ENCODE results near the gene OVAAL.

Gene OVAAL

DNA sequence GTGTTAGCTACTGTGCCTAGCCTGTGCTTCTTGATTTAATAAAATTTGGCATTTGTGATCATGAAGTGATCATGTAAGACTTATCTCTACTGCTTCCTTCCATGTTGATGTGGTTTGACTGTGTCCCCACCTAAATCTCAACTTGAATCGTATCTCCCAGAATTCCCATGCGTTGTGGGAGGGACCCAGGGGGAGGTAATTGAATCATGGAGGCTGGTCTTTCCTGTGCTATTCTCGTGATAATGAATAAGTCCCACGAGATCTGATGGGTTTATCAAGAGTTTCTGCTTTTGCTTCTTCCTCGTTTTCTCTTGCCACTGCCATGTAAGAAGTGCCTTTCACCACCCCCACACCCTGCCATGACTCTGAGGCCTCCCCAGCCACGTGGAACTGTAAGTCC, at the start of gene OVAAL:
Gene OVAAL (plus strand): TSS at position 301 of the 400 bp plus-strand sequence.
- no peak for DNase-seq

DNA sequence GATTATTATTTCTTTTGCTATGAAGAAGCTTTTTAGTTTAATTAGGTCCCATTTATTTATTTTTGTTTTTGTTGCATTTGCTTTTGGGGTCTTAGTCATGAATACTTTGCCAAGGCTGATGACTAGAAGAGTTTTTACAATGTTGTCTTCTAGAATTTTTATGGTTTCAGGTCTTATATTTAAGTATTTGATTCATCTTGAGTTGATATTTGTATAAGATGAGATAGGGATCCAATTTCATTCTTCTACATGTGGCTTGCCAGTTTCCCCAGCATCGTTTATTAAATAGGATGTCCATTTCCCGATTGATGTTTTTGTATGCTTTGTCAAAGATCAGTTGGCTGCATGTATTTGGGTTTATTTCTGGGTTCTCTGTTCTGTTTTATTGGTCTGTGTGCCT, 47.9 kb upstream of the OVAAL start:
- no peak for DNase-seq

DNA sequence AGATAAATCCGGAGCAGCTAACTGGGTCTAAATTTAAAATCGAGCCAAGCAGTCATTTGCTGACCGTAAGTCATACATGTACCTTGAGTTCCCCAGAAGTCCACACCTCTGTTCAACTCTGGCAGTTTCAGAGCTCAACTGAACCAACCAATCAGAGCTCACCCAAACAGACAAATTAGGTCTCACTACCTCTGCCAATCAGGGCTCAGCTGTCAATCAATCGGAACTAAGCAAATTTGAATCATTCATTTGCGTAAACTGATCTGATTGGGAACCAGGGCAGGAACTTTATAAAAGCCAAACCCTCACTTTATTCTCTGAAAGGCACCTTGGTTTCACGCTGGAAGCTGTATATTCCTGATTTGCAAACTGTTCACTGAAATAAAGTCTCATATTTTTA, 45.2 kb upstream of the OVAAL start:
- DNase-seq = no peak

DNA sequence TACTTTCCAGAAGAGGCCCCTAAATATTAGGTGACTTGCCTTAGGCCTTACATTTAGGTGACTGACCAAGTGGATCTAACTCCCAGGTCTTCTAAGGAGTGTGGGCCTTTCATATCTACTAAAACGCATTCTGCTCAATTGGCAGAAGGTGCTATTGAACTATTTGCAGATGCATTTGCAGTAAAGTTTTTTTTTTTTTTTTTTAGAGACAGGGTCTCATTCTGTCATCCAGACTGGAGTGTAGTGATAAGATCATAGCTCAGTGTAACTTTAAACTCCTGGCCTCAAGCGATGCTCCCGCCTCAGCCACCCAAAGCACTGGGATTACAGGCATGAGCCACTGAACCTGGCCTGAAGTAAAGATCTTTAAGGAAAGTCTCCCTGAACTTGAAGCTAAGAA, 43.4 kb upstream of the OVAAL start:
- no peak for DNase-seq

DNA sequence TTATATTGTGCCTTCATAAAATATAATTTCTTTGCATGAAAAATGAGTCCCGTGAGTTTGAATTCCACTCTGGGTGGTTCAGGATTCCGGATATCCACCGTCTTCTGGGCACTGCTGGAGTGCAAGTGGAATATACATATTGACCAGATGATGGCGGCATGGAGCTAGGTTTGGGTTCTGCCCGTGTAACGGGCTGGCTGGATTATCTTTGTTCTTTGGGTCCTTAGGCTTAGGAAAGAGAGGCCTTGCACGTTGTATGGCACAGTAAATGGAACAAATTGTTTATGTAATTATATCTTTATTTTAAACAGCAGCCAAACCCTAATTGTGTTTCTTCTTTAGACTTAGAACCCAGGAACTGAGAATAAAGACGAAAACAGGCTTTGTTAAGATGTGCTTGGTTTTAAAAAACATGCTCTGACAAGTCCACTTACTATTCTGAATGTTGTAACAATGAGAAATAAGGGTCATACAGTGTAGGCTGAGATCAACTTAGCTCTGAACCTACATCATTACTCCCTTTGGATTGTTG, 42.8 kb upstream of the OVAAL start:
- peak; percentile 71 for DNase-seq

DNA sequence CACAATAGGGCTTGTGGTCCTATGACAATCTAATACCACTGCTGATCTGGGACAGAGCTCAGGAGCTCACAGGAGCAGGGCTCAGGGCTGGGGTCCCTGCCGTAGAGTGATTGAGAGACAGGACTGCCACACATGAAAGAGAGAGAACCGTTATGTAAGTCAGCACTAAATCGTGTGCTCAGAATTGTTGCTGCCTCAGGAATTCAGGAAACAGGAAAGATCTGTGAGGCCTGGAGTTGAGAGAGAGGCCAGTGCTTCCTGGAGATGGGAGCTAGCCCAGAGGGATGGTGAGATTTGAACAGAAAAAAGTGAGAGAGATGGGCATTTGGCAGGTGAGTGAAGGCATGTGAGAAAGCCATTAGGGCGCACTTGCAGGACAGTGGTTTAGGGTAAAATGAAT, 38.9 kb upstream of the OVAAL start:
- no peak for DNase-seq

DNA sequence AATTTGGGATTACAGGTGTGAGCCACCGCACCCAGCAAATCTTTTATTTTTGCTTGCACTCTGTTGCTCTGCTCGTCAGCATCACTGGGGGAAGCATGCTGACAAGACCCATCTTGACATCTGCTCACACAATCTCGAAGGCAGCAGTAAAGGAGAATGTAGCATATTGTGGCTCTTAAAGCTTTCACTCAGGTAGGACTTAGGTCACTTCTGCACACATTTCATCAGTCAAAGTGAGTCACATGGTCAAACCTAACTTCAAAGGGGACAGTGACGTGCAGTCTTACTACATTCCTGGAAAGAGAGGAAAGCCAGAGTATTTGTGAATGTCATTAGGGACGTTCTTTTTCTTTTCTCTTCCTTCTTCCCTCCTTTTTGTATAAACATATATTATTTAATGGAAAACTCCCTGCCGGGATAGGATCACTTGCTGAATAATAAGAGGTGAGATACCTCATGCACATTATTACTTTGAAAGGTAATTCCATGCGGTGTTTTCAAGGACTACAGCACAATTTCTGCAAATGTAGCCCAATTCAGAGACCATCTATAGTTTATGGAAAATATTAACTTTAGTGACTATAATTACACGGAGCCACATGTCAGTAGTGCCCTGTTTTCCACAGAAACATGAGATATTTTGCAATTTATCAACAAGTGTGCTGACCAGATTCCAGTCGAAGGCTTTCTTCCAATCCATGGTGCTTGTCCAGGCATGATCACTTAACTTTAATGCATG, 37.1 kb upstream of the OVAAL start:
- DNase-seq = no peak

DNA sequence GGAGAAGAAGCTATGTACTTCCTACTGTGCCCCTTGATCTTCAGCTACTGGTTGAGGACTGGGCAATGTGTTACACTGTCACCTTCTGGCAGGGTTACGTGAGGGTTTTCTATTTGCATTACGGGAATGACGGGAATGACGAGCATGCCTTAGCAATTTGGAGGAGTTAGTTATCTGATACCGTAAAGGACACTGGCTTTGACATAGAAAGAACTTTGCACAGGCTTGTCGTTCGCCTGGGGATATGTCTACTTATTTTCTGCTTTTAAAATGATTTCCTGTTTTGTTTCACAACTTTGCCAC, 36.6 kb upstream of the OVAAL start:
- no peak for DNase-seq

DNA sequence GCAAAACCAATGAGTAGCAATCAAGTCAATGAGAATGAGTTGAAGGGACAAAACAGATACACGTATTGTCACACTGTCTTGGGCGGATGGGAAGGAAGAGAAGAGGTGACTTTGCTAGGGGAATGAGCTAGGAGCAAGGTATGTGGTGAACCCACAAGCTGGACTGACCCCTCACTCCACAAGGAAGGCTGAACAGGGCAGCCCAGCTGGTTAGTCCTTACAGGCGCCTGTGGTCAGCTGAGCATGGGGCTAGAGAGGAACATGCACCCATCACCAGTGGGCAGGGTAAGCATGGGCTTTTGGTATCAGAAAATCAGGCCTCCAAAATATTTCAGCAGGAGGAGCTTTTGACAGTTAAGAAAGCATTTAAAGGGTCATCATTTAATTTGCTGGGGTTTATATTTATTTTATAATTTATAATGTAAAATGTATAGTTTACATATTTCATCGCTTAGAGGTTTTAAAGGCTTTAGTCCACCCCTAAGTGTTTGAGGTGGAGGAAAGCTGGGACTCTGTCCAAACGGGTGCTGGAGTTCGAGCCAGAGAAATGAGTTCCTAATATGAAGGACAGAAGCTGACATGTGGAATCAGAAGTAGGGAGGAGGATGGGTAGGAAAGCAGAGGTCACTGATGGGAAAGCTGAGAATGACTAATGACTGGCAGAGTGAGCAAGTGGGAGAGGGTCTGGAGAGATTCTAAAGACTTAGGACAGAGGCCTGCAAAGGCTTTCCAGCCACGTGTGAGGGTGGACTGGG, 34.4 kb upstream of the OVAAL start:
- no peak for DNase-seq

DNA sequence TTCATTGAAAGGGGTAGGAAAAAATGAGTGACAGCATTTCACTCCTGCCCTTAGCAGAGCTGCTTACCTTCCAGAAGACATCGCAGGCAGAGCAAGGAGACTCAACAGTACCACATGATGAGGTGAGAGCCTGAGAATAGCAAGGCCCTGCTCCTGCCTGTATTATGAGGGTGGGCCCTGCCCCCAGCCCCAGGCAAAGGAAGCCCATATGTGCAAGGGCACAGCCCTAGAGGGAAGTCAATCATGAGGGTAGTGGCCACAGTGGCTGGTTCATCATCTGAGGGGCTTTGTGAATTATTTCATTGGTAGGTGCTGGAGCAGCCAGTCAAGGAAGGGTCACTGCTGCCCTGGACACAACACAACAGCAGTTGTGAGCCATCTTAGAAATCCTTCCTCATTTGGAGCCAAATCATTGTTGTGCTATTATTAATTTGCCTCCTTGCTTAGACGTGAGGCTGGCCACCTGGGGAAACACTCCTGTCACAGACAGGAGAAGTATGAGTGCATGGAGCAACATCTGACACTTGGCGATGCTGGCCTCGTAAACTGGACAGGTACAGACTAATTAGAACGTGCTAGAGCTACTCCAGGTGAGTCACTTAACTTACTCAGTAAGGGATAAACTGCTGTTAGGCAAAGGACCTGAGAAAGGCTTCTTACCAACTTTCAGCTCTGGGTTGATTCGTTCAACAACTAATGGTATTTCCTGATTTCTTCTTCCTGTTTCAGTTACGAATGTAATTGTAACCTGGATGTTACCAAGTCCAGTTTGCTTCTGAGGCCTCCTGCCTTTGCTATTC, 33.6 kb upstream of the OVAAL start:
- DNase-seq = no peak

DNA sequence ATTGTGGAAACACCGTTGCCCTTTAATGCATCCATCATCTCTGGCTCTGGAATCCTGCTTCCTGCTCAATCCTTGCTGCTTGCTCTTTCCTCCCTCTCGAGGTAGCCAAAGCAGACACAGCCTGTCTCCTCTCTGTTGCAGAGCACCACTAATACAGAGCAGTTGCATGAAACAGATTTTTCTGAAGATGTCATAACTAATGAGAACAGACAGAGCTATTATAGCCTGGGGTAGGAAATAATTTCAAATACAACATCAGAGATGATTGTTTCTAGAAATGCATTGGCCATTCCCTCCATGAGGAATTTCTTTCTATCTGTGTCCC, 33.1 kb upstream of the OVAAL start:
- no peak for DNase-seq

DNA sequence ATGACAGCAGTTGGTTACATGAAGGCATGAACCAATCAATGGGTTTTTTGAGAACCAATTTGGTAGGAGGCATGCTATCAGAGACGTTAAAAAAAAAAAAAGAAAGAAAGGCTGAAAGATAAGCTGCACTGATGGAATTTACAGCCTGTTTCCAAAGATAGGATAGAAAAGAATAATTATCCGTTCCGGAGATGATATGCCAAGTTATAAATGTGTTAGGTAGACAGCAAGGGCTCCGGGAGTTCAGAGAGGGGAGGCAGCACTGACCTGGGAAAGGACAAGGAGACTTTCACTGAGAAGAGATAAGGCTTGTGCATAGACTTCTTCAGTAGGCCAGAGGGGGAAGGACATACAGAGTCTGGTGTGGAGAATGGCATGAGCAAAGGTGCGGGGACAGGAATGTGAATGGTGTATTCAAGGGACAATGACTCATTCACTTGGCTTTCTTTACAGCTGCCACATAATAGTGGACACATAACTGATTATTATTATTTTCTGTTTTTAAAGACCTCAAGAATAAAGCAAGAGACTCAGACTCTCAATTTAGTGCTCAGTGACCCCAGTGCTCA, 31.6 kb upstream of the OVAAL start:
- DNase-seq = no peak

DNA sequence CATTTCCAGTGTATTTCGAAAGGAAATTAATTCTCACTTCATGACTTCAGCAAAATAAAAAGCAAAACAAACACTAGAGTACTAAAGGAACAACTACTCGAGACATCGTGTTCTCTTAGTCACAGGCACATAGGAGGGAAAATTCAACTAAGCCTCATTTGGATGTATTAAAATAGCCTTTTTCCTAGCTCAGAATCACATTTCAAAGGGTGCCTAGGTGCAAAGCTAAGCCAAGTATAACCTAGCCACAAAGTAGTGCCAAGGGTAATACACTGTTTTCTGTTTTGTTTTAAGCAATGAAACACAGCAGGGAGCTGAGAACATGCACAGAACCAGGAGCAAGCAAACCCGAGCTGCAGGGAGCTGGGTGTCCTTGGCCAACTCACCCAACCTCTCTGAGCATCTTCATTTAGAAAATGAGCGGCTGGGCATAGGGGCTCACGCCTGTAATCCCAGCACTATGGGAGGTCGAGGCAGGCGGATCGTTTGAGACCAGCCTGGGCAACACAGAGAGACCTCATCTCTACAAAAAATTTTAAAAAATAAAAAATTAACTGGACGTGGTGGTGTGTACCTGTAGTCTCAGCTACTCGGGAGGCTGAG, 29.8 kb upstream of the OVAAL start:
- no peak for DNase-seq

DNA sequence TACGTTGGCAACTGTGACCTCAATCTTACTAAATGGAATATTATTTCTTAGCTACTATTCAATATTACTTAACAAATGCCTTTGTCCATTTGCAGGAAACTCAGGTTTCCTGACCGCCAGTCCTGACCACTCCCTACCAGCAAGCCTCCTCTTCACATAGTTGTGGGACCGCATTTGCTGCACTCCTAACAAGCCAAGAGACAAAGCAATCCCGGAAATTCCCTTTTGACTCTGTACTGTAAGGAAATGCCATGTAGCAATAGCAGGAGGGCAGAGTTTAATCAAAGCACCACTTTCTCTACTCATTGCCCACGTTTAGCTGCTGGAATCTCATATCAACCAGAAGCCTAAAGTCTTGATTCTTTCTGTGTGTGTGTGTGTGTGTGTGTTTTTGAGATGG, 28.3 kb upstream of the OVAAL start:
- DNase-seq = no peak

DNA sequence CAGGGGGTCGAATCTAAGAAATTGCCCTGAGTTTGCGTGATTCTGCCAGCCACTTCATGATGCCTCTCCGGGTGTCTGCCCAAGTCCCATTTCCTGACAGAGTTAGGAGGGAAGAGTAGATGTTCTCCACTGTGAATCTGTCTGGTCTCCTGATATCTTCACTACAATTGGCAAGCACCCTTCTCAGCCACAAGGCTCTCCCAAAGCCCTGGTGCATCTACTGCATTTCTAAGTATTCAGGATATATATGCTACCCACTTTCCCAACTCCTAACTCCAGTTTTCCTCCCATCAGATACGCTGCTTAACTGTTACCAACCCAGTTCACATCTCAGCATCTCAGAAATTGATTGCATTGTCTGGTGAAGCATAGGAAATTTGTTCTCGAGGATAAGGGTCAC, 25.9 kb upstream of the OVAAL start:
- no peak for DNase-seq

DNA sequence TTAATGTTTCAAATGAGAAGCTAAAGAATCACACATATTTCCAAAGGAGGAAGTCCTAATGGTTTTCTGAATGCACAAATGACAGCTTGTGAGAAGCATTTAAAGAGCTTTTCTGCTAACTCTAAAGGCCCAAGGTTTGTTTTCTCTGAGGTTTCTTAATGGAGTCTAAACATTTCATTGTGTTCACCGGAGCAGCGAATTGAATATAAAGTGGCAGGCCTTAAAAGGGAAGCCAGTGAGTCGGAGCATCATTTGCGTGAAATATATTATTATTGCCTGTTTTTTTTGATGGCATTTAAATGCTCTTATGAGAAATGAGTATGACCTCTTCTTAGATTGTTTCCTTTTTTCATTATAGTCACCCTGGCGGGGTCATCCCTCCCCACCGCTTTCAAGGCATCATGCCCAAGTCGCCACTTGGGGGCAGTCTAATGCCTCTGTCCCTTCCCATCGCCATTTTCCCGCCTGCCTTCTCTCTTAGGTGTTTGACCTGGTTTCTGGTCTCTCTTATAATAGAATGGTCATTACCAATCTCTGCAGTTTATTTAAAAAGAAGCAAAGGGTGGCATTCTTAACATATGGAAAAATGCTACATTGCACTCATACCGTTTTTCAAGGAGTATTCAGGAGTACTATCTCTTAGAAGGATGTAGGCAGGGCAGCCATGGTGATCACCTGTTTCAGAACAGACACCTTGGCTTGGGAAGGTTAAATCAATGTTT, 25.3 kb upstream of the OVAAL start:
- DNase-seq = peak; percentile 72

DNA sequence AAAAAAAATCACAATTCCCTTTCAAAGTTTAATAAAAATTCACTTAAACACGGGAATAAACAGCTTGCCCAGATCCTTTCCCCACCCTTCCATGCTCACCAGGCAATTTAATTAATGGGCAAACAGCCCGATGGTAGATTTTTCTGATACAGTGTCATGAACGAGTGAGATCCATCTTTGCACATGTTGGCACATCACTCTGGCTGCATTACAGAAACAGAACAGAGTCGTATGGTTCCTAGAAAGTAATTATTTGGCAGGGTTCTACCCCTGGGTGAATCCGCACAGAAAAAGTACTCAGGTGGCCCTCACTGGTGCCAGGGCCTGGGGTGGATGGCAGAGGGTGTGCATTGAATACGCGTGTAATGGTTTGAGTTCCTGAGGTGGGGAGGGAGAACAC, 24.6 kb upstream of the OVAAL start:
- no peak for DNase-seq

DNA sequence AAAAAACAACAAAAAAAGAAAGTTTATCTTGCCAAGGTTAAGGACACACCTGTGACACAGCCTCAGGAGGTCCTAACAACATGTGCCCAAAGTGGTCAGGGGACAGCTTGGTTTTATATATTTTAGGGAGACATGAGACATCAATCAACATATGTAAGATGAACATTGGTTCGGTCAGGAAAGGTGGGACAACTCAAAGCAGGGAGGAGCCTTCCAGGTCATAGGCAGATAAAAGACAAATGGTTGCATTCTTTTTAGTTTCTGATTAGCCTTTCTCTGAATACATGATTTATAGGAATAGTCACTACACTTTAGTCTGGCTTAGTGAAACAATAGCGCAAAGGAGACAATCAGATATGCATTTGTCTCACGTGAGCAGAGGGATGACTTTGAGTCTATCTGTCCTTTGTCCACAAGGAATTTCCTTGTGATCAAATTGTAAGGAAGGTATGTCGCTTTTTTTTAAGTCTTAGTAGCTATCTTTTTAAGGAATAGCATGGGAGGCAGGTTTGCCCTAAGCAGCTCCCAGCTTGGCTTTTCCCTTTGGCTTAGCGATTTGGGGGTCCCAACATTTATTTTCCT, 23.3 kb upstream of the OVAAL start:
- DNase-seq = no peak

DNA sequence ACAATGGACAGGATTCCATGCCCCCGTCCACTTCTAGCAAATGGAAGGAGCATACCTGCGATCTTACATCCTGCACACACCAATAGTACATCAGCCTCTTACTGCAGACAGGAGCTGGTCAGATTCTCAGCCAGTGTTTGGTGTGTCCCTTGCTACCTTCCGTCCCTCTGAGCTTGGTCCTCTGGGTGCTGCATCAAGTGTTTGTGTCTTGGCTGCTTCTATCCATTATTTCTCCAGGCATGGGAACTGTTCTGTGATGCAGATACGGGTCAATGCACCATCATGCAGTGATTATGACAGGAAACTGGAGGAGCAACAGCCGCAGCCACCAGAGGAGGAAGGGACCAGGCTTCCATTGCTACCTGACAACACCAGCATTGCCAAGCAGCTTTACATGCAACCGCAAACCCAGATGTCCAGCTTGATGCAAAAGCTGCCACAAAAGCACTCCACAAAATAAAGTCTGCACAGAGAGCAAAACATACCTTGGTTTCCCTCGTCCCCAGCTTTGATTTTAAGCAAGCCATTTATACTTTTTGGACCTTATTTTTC, 21.9 kb upstream of the OVAAL start:
- no peak for DNase-seq

DNA sequence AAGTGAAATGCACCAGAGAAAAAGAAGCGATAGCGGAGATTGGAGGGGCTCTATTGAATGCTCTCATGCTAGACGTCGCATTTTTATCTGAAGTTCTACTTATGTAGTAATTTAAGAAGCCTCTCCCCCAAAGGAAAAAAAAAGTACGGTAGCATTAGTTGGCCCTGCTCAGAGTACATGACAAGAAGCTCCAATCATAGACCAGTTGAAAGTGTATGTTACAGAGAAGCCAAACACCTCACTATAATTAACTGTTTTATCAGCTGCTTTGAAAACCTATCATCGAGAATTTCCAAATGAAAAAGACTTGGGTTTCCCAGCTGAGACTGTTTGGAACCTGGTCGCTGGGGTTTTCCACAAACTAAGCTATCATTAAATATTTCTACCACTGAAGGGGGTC, 19.6 kb upstream of the OVAAL start:
- no peak for DNase-seq

DNA sequence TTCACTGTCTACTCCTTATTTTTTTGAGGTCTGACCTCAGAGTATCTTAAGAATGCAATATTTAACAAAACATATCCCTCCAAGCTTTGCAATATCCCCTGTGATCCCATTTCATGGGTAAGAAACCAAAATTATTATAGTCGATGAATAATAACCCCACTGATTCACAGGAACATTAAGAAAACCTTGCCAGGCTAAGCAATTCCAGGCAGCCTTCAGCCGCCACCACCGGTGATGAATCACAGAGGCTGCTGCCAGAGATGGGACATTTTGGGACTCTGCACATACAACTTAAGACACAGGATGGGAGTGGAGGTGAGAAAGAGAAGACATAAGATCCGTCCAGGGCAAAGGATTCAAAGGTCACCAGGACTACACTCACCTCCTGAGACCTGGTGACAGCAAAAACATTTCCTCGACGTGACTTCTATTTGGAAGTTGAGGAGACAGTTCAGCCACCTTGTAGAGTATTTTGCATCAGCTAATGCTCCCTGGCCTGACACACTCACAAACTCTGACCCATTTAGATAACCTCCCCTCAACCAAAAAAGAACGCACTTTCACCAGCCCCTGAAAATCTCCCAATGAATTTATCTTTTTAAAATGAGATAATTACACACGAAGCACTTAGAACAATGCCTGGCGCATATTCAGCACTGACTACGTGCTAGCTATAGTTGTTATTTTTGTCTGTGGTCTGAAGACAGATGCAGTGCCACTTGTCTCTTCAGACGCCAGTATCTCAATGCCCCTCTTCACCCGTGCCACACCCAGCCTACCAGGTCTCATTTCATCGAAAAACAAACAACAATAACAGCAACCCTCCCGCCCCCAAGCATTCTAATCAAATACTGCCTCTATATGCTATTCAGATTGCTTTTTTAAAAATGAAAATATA, 17.8 kb upstream of the OVAAL start:
- DNase-seq = no peak
